HG03097 (cell line): ENCODE results near the gene MZT1.
"Not testable (repeated sequence)": the region's sequence is repeated elsewhere in the genome, so short reads cannot be mapped to it uniquely, and the experiment has no call there.

Experiments used
- ATAC-seq: cut with Tn5 transposase; IDR thresholded peaks from one replicate; pipeline ENCODE4 v1.9.1; 2021; ENCODE audit not compliant: unreplicated experiment, low FRiP score

The MZT1 gene, protein sequence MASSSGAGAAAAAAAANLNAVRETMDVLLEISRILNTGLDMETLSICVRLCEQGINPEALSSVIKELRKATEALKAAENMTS

DNA sequence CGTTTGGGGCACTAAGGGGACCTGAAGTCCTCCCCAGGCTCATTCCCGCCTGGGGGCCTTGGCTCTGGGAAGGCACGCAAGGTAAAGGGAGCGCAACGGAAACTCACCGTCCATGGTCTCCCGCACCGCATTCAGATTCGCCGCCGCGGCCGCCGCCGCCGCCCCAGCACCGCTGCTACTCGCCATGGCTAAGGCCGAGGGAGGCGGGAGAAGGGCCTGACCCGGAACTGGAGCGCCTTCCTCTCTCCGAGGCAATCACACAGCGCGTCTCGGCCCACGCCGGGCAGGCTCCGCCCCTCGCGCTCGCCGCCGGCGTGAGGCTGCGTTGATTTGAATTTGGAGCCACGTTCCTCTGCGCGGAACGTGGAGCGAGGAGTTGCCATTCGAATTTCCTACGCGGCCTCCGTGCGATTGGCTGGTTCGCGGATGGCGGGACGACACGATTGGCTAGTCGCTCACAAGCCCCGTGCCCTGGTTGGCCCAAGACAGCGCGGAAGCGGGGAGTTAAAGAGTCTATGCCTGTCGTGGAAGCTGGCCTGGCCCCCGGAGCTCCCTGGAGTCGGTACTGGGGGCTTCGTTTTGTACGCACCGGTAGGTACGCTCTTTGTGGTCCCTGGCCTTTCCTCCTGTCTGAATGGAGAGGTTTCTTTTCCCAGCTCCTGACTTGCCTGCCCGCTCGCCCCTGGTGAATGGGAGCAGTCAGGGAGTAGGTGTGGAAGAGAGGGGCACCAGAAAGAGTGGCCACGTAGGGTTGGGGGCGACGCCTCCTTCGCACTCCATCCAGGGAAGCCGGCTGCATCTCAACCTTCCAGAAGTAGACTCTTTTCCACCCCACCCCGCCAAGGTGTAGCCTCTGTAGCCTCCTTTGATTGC, at the start of gene MZT1, which contains the start of gene BORA:
MZT1 (minus strand) TSS at position 213 of the 873 bp plus-strand sequence; CDS start at position 186, 27 bp downstream.
BORA (plus strand) TSS at position 507 of the 873 bp plus-strand sequence. CDS start 1,018 bp downstream, outside the sequence.
- peak; percentile 97 for ATAC-seq

DNA sequence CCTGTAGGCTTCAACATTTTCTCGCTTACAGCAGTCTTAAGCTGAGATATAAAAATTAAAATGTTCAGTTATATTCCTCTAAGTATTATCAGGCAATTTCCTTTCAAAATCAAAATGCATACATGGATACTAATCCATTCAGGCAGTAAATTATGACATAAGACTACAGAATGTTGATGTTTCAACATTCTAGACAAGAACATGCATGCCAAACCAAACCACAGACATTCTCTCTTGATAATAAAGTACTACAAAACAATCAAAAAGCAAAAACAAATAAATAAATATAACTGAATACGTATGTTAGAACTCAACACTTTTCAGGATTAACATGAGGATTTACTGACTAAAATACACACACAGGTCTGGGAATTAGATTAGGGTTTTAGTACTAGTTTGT, 46.6 kb upstream of the MZT1 start:
- no peak for ATAC-seq

DNA sequence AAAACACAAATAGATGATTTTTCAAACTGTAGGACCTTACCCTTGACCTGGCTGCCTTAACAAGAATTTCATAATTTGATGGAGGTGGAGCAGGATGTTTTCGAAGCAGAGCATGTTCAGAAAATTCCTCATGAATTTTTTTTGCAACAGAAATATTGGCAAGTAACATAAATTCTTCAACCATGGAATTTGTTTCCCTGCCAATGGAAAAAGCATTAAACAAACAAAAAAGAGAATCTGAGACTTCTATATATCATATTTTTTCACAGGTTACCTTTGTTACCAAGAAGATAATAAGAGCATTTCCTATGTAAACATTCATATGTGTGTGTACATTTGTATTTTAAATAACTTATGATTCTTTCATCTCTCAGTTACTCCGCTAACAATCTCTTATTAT, 36.0 kb upstream of the MZT1 start:
- ATAC-seq: no peak

DNA sequence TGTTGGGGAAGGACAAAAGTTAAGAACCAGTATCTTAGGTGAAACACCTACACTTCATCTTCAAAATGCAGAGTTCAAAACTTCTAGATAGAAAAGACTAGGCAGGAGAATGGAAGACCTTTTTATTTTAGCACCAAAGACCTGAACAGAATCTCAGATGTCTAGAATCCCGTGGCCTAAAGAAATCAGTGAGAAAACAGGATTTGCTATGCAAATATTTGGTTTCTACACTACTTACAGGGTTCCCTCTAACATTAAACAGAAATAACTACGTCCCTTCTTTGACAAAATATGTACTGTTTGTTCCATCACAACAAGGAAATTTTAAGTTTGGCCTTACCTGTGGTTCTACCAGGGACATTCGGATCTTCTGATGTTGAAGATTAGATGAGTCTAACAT, 32.8 kb upstream of the MZT1 start:
- no peak for ATAC-seq

DNA sequence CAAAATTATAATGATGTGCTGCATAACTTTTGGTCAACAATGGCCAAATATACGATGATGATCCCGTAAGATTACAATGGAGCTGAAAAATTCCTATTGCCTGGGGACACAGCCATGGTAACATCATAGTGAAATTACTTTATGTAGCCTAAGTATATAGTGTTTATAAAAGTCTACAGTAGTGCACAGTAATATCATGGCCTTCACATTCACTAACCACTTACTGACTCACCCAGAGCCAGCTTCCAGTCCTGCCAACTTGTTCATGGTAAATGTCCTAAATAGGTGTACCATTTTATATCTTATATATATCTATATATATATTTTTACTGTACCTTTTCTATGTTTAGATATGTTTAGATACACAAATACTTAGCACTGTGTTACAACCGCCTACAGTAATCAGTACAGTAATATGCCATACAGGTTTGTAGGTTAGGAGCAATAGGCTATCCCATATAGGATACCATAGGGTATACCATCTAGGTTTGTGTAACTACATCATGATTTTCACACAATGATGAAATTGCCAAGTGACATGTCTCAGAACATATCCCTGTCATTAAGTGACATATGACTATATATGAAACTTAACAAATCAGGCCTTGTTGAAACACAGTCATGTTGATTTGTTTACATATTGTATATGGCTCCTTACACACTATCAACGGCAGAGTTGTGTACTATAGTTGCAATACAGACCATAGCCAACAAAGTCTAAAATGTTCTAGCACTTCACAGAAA, 30.5 kb upstream of the MZT1 start:
- no peak for ATAC-seq

DNA sequence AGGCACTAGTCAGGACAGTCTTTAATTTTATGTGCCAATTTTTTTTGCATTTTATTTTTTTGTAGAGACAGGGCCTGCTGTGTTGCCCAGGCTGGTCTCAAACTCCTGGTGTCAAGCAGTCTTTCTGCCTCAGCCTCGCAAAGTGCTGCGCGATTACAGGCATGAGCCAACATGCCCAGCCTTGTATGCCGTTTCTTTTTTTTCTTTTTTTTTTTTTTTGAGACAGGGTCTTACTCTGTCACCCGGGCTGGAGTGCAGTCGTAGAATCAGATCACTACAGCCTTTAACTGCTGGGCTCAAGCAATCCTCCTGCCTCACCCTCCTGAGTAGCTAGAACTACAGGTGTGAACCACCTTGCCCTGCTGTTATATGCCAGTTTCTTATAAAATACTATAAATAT, 26.7 kb upstream of the MZT1 start:
- no peak for ATAC-seq

DNA sequence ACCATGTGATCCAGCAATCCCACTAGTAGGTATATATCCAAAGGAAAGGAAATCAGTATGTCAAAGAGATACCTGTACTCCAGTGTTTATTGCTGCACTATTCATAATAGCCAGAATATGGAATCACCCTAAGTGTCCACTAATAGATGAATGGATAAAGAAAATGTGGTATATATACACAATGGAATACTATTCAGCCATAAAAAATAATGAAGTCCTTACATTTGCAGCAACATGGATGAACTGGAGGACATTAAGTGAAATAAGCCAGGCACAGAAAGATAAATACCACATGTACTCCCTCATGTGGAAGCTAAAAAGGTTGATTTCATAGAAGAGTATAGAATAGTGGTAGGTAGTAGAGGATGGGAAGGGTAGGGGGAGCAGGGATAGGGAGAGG, 23.8 kb upstream of the MZT1 start:
- no peak for ATAC-seq

DNA sequence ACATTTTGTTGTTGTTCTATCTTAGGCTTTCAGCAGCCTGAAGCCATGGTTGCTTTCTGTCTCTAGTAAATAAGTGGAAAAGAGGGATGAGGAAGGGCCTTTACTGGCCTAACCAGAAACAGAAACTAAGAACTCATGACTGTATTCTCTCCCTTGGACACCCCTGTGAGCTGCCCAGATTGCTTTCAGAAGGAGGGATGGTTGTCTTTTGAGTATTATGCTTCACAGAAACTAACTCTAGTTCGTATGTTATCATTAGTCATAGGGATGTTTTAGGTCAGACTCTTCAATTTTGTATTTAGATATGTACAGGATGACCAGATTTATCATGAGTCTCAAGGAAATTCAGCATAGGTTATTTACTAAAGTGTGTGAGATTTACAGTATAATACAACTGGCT, 17.8 kb upstream of the MZT1 start:
- no peak for ATAC-seq

DNA sequence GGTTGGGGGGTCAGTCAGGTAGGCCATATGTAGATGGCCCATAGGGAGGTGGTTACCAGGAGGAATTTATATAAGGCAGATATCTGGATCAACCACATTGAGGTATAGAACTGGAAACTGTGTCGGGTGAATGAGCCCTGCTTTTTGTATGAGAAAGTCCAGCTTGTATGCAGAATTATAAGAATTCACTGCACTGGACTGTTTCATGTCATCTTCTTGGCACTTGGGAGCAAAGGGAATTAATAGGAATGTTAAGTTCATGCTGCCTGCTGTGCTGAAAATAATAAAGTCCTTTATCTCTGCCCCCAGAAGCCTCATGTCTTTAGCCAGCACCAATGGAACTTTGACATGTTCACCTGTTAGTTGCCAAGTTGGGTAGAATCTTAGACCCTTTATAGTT, 12.6 kb upstream of the MZT1 start:
- ATAC-seq: no peak

DNA sequence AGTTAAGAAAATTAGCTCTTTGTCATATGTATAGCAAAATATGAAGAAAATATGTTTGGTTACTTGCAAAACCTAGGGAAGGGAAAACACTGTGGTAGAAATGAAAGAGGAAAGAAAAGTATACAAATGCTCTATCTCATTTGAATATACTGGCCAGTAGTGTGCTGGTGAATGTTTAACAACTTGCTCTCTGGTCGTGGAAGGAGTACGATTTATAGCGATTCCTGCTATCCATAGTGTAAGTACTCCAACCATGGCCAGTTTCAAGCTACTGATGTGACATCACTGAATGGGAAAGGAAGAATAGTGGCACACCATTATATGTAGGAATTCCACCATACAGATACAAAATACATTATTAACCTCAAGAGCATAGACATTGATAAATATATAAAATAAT, 9.6 kb upstream of the MZT1 start:
- no peak for ATAC-seq

DNA sequence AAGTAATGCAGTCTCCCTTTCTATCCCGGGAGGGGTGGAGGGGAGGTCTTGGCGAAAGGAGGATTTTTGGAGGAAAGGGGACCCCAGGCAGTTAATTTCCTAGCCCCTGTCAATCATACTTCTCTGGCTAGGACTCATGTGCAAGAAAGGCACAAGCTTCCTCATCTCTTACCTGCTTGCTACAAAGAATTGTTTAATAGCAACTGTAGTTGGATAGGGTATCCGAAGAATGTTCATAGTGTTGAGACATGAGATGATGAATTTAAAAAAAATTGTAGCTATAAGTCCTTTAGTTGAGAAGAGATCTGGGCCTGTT, 819 bp upstream of the MZT1 start:
- ATAC-seq: no peak

DNA sequence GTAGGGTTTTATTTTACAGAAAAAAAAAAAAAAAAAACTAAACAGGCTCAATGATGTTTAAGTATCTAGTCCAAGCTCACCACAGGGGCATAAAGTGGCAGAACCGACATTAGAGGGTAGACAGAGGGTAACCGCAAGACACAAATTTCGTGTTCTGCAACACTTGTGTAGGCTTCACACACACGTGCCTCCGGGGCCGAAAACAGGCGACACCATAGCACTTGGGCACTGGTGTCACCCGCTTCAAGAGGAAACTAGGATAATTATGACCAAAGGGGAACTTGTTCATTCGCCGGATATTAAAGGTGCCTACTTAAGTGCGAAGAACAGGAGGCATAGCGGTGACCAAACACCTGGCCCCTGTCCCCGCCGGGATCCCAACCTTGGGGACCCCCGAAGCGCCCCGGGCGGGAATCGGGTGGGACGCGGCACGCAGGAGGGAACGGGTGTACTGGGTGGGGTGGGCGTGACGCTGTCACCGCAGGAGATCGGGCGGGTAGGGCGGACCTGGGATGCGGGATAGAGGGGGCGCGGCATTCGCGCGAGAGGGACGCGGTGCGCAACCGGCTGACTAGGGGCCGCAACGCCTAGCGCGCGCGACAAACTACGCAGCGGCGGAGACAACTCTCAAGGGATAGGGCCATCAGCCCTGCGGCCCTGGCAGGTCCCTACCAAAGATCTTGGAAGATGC, 558 bp downstream of the MZT1 start:
- ATAC-seq: peak; percentile 25

DNA sequence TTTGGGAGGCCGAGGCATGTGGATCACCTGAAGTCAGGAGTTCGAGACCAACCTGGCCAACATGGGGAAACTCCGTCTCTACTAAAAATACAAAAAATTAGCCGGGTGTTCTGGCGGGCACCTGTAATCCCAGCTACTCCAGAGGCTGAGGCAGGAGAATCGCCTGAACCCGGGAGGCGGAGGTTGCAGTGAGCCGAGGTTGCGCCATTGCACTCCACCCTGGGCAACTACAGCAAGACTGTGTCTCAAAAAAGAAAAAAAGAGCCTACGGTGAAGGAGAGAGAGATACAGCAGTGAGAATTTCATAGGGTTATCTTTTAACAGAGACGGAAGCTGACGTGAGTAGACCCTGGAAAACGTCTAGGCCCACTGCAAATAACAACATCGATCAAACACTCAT, 1.2 kb downstream of the MZT1 start:
- ATAC-seq: not testable (repeated sequence)

DNA sequence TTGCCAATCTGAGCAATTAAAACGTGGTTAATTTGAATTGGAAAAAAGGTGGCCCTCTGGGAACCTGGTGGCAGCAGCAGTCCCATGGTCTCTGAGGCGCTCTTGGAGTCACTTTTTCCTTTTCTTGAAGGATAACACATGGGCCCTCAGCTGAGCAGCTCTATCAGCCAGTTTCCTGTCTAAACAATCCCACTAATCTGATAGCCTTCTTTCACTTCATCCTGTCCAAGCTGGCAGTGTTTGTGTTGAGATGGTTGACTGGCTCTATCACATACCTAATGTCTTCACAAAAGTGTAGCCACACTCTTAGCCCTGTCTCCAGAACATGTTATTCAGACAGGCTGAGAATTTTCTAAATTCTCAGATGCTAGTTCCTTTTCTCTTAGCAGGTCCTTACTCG, 10.7 kb downstream of the MZT1 start:
- ATAC-seq: no peak

DNA sequence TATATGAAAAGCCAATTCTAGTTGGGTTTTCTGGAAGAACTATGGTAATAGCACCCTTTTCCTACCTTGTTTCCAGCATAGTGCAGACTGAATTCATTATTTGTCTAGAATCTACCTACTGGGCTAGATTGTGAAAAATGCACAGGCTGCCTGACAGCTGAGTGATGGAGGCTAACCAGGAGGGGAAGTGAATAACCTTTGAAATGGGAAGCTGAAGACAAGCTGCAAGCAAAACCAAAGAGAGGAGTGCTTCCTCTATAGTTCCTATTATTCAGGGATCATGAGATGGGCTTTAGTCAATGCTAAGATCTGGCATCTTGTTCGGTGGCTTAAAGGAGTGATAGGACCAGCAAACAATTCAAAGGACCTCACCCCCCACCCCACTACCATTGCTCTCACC, 26.9 kb downstream of the MZT1 start:
- no peak for ATAC-seq

DNA sequence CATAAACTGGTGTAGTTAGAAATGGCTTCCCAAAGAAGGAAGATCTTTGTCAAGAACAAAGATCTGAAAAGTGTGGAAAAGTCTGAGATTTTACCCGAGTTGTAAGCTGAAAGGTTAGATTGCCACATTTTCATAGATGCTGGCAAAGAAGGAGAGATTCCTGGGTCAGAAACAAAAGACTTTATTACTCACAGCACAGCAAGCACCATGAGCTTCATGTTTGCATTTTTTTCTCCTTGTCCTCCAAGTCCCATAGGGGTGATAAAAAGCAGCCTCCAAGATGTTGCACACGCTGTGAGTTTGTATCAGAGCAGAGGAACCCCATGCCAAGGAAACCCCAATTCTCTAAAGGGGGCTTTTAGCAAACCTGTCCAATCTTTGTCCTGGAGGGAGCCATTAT, 29.3 kb downstream of the MZT1 start:
- ATAC-seq: no peak

DNA sequence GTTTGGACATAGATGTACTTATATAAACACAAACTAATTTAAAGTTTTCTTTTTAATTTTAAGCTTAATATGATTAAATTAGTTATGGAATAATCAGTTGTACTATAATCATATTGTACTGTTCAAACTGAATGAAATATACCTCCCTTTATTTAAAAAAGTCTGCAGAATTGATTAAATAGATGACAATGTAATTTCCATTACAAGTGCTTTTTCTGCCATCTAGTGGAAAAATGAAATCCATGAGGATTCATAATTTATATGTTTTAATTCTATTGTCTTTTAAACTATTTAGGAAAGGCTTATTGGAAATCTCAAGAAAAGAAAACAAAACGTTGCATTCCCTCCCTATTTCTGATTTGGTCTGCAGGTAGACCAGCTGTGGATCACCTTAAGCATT, 30.9 kb downstream of the MZT1 start:
- no peak for ATAC-seq

DNA sequence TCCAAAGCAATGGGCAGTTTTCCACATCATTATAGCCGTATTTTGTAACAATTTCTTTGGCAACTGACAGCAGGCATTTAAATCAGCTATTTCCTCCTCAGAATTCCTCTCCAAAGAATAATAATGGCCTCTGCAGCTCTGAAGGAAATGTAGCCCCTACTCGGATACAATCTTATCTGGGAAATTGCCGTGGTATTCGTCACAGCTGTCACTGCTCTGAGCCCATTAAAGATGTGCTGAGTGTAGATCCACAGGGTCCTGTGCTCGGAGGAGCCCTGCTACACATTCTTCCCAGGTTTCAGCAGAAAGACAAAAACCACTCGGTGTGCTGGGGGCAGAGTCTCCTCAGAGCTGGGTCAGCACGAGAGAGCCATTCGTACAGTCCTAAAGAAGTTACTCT, 33.1 kb downstream of the MZT1 start:
- no peak for ATAC-seq

DNA sequence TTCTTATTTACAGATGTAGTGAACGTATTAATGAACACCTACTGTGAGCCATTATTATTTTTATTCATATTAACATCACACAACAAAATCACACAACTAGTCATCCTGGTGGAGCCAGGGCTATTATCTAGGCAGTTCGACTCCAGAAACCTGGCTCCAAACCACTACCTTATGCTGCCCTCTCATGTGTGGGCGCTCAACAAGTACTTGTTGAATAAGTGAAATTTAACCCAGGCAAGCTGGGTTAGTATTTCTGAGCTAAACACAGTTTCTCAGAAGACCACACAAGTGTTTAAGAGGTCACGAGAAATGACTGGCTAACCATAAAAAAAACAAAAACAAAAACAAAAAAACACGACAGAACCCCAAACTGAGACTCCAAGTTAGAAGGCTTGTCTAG, 33.6 kb downstream of the MZT1 start:
- no peak for ATAC-seq

DNA sequence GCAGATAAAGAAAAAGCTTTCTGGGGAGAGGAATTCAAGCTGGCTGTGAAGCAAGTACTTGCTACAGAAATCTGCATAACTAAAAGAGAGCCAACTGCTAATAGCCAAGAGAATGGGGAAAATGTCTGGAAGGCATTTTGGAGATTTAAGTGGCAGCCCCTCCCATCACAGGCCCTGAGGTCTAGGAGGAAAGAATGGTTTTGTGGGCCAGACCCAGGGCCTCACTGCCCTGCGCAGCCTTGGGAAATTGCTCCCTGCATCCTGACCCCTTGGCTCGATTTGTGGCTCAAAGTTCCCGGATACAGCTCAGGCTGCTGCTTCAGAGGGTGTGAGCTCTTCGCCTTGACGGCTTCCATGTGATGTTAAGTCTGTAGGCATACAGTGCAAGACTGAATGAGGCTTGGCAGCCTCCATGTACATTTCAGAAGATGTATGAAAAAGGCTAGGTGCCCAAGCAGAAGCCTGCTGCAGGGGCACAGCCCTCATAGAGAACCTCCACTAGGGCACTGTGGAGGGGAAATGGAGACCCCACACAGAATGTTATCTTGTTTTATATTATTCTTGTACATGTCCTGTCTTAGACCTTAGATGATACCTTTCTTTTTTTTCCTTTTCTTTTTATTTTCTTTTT, 34.4 kb downstream of the MZT1 start:
- ATAC-seq: no peak

DNA sequence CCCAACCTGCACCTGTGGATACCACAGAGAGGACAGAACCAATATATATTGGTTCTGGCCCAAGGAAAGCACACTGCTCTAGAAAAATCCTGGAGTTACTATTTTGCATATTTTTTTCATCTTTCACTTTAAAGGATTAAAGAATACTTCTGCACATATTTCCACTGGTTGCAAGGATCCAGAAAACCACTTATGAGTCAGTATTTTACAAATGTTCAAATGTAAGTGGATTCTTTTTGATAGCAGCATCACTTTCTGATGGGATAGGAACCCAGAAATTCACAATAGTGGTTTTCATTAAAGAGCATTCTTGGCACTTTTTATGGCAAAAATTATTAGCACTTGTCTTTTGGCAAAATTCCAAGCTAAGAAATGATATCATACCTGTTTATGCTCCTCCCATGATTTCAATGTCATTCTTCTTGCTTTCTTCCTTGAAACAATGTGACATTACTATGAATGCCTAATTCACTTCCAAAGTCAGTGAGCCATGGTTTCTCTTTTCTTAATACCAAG, 38.2 kb downstream of the MZT1 start:
- no peak for ATAC-seq
